Peyer's patch (tissue), 4 donors: ENCODE results near the gene TRIM24. TPM values are rescaled to one million over a fixed set of nuclear protein-coding genes. Genes with fewer than 3 reads are reported as not detected.

Experiments used
- DNase-seq, 3 donors: peaks; one replicate each; pipeline ENCODE4 v3.0.0-alpha.2; 2017 to 2019
- H3K27ac ChIP-seq, 4 donors: fragments of 200-600 bp; sonication (generic); one replicate each; pipeline ENCODE4 v1.5.1; 2016 to 2019
- H3K27me3 ChIP-seq, 2 donors: fragments of 200-600 bp; sonication (generic); one replicate each; pipeline ENCODE4 v1.5.1; 2019
- H3K36me3 ChIP-seq, 3 donors: fragments of 200-600 bp; sonication (generic); one replicate each; pipeline ENCODE4 v1.5.1; 2016 to 2019
- H3K4me1 ChIP-seq, 4 donors: fragments of 200-600 bp; sonication (generic); one replicate each; pipeline ENCODE4 v1.5.1; 2016 to 2019
- H3K4me3 ChIP-seq, 4 donors: fragments of 200-600 bp; sonication (generic); 1 replicate in 3 of 4; 2 replicates in 1 of 4; pipeline ENCODE4 v1.5.1; 2016 to 2019; ENCODE audit warnings: mild to moderate bottlenecking in 1 of 4
- H3K9me3 ChIP-seq, 4 donors: fragments of 200-600 bp; sonication (generic); one replicate each; pipeline ENCODE4 v1.5.1; 2016 to 2019; ENCODE audit warnings: mild to moderate bottlenecking in 1 of 4
- POLR2A ChIP-seq, 2 donors: fragments of 450-650 bp; IDR thresholded peaks; one replicate each; pipeline ENCODE4 v1.5.1; 2017; ENCODE audit warnings: antibody characterized with exemption in 2 of 2, mild to moderate bottlenecking in 2 of 2, moderate library complexity in 2 of 2
- total RNA-seq, 4 donors: library from RNA; depleted of rRNA; stranded (reverse); fragments of >200 nt; gene quantifications; one replicate each; pipeline ENCODE4 v1.1.0, GENCODE V29; 2016
- TF ChIP-seq, protein P1 (sequence below), 6 experiments: fragments of 450-650 bp in 4 of 6; fragments of 200-600 bp in 2 of 6; sonication (generic) in 1 of 6; IDR thresholded peaks; one replicate each; pipeline ENCODE4 v1.5.1; 2017 to 2019; ENCODE audit warnings: antibody characterized with exemption in 6 of 6, mild to moderate bottlenecking in 3 of 6, moderate library complexity in 1 of 6

Gene TRIM24
- total RNA-seq, 4 donors from 2014 or later = 15.7 to 18.7 (median 16.6) TPM

GRCh38 chr7:138579671-138580070 is 119.6 kb downstream of the TRIM24 start:
- Histone ChIP-seq H3K36me3 (peaks cover 0 to 53% (median 0%) of the 10 kb centered on the region in 3 donors), H3K4me3 (no peak overlapping the region), H3K27me3 (no peaks in the 10 kb centered on the region), H3K4me1 (no peaks in the 10 kb centered on the region), H3K9me3 (no peaks in the 10 kb centered on the region), H3K27ac (no peak overlapping the region)
- no peak for TF ChIP-seq POLR2A (IDR thresholded peaks at IDR 0.05)
- TF ChIP-seq, protein P1, sequence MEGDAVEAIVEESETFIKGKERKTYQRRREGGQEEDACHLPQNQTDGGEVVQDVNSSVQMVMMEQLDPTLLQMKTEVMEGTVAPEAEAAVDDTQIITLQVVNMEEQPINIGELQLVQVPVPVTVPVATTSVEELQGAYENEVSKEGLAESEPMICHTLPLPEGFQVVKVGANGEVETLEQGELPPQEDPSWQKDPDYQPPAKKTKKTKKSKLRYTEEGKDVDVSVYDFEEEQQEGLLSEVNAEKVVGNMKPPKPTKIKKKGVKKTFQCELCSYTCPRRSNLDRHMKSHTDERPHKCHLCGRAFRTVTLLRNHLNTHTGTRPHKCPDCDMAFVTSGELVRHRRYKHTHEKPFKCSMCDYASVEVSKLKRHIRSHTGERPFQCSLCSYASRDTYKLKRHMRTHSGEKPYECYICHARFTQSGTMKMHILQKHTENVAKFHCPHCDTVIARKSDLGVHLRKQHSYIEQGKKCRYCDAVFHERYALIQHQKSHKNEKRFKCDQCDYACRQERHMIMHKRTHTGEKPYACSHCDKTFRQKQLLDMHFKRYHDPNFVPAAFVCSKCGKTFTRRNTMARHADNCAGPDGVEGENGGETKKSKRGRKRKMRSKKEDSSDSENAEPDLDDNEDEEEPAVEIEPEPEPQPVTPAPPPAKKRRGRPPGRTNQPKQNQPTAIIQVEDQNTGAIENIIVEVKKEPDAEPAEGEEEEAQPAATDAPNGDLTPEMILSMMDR (IDR thresholded peaks at IDR 0.05) = no peak
- DNase-seq = no peak

- DNase-seq = no peak
- Histone ChIP-seq H3K4me1 (no peaks in the 10 kb centered on the region), H3K4me3 (no peak overlapping the region), H3K27ac (no peak overlapping the region), H3K36me3 (peaks cover 0 to 63% (median 0%) of the 10 kb centered on the region in 3 donors), H3K27me3 (no peaks in the 10 kb centered on the region), H3K9me3 (no peaks in the 10 kb centered on the region)
- TF ChIP-seq, protein P1 (IDR thresholded peaks at IDR 0.05) = no peak
- TF ChIP-seq POLR2A (IDR thresholded peaks at IDR 0.05) = no peak
Observed at GRCh38 chr7:138581065-138581464, 121.0 kb downstream of the TRIM24 start.

DNA sequence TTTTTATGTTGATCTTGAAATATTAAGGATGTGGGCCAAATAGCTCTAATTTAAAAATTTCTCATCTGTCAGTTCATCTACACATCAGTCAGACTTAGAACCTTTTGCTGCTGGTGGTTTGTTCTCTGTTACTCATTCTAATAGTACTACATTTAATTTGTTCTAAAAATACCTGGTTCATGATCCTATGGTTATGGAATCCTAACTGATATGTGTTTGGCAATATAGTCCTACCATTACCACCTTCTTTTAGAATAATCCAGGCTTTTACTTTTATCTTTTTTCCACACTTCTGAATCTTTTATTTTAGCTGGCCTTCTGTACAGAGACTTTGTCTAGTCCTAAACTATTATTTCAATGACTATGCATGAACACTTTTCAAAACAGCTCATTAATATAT is 124.2 kb downstream of the TRIM24 start:
- peaks cover 0 to 49% (median 0%) of the 10 kb centered on the region in 3 donors for H3K36me3 ChIP-seq
- DNase-seq = no peak
- H3K9me3 ChIP-seq = no peaks in the 10 kb centered on the region
- no peak for TF ChIP-seq POLR2A (IDR thresholded peaks at IDR 0.05)
- TF ChIP-seq, protein P1 (IDR thresholded peaks at IDR 0.05) = no peak
- no peak overlapping the region for H3K27ac ChIP-seq
- no peaks in the 10 kb centered on the region for H3K4me1 ChIP-seq
- no peak overlapping the region for H3K4me3 ChIP-seq
- H3K27me3 ChIP-seq = no peaks in the 10 kb centered on the region

DNA sequence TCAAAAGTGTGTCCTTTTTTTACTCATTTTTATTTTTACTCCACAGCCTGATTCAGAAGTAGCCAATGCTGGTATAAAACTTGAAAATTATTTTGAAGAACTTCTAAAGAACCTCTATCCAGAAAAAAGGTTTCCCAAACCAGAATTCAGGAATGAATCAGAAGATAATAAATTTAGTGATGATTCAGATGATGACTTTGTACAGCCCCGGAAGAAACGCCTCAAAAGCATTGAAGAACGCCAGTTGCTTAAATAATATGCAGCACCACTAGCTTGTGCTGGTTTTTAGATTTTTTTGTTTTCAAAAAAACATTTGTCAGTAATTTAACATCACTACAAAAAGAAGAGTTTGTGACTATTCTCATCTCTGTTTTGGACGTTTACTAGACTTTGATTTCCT is 124.6 kb downstream of the TRIM24 start:
- Histone ChIP-seq H3K27me3 (no peaks in the 10 kb centered on the region), H3K27ac (no peak overlapping the region), H3K4me1 (no peaks in the 10 kb centered on the region), H3K36me3 (peaks cover 0 to 45% (median 0%) of the 10 kb centered on the region in 3 donors), H3K9me3 (no peaks in the 10 kb centered on the region), H3K4me3 (no peak overlapping the region)
- TF ChIP-seq, protein P1 (IDR thresholded peaks at IDR 0.05) = no peak
- no peak for TF ChIP-seq POLR2A (IDR thresholded peaks at IDR 0.05)
- DNase-seq = no peak

GRCh38 chr7:138585283-138585993 is 125.4 kb downstream of the TRIM24 start:
- H3K36me3 ChIP-seq = peaks cover 0 to 42% (median 0%) of the 10 kb centered on the region in 3 donors
- no peaks in the 10 kb centered on the region for H3K27me3 ChIP-seq
- H3K9me3 ChIP-seq = no peaks in the 10 kb centered on the region
- H3K4me3 ChIP-seq = no peak overlapping the region
- TF ChIP-seq, protein P1 (IDR thresholded peaks at IDR 0.05) = no peak
- TF ChIP-seq POLR2A (IDR thresholded peaks at IDR 0.05) = no peak
- H3K4me1 ChIP-seq = no peaks in the 10 kb centered on the region
- no peak for DNase-seq
- no peak overlapping the region for H3K27ac ChIP-seq
